Keratinocyte (primary cell): ENCODE measurements around the gene THBS2.

Experiments
- CTCF ChIP-seq, 3 experiments: IDR thresholded peaks in 1 of 3; conservative IDR thresholded peaks in 1 of 3; optimal IDR thresholded peaks in 1 of 3; 2 replicates in 2 of 3; 3 replicates in 1 of 3; pipeline versions ENCODE3 to v1.5.1; 2011; ENCODE audit warnings: low read length in 3 of 3, mild to moderate bottlenecking in 3 of 3, moderate library complexity in 2 of 3, control low read depth in 1 of 3, inconsistent platforms in 1 of 3; ENCODE audit not compliant: insufficient read depth in 2 of 3; ENCODE audit errors: extremely low read depth in 1 of 3
- EZH2 ChIP-seq: IDR thresholded peaks from one replicate; pipeline ENCODE4 v1.6.1; 2012; ENCODE audit warnings: inconsistent platforms, mild to moderate bottlenecking, low read length, moderate library complexity

GRCh38 chr6:169227116-169227515 is 26.5 kb downstream of the THBS2 start:
- no peak for TF ChIP-seq EZH2
- no peak for TF ChIP-seq CTCF (optimal IDR thresholded peaks at IDR 0.05 in 1 of 3, IDR thresholded peaks at IDR 0.05 in 1 of 3, conservative IDR thresholded peaks at IDR 0.05 in 1 of 3; ENCODE audit: extremely low read depth in 1 of 3, insufficient read depth in 2 of 3, low read length in 3 of 3)
